Bone marrow (tissue), 2 donors: Measurements from ENCODE around the gene TMF1.

Experiments
- DNase-seq, 2 donors: peaks; one replicate each; lab custom pipeline; 2025; lab: John Stamatoyannopoulos, UW

Gene TMF1

DNA sequence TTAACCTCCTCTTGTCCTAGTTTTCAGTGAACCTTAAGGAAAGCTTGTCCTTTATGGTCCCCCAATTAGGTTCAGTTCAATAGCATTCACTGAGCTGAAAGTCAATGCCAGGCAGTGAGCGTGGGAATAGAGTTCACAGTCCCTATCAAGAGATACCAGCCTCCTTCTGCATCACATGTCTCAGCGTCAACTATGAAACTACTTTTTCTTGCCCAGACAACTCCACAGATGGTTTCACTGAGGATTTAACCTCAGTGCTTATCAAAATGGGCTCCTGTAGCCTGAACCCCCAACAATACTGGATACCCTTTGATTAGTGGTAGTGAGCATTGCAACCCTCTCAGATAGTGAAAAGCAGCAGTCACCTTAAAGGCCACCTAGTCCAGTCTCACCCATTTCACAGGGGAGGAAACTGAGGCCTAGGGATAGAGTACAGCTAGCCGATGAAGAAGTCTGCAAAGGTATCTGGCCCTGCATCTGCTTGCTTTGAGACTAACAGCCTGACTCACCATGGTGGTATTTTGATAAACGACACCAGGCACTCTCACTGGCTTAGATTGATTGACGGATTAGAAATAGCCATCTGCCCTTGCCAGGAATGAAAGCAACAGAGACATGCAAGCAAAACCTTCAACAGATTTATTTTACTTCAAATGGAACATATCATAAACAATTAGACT, 29.6 kb upstream of the TMF1 start:
- DNase-seq, result no peak

- DNase-seq, result peak; percentile 61 to 84
Measured at GRCh38 chr3:69080233-69080920, 28.2 kb upstream of the TMF1 start, which contains the start of gene UBA3. Gene UBA3, minus strand, starts transcription at chr3:69080365. Its CDS starts 12 bp downstream, at chr3:69080353.

DNA sequence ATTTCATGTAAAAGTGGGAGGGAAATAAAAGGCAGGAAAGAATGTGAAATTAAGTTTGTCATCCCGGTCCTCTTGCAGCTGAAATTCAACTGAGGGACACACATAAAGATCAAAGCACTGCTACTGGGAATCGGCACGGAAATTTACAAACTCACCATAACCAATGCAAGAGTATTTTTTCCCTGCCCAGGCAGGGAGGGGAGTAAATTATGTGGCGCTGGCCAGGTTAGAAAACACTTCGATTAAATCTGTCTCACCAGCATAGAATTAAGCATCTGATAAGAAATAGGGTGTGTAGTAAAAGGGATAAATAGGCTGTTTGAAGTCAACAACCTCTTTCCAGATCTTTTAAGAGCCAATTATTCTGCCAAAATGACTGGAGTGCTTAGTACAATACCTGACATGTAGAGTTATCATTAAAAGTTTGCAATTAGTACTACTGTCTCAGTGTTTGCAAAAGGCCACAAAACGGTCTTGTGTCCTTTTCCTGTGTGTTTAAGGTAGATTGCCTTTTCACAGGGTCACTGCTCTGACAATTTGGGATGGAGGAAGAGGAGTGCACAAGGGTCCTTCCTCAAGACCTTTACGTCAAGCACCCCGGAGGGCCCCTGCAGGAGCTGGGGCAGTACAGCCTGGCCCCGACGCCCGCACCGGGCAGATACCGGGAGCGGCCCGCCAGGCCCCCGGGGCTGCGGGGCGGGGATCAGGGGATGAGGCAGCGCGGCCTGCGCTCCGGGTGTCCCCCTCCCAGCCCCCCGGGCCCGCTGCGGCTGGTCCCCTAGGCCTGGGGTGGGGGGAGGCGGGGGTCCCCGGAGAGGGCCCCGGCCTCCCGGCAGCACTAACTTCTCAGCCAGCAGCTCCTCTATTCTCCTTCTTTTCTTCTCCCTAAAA, 27.4 kb upstream of the TMF1 start:
- DNase-seq, result no peak

DNA sequence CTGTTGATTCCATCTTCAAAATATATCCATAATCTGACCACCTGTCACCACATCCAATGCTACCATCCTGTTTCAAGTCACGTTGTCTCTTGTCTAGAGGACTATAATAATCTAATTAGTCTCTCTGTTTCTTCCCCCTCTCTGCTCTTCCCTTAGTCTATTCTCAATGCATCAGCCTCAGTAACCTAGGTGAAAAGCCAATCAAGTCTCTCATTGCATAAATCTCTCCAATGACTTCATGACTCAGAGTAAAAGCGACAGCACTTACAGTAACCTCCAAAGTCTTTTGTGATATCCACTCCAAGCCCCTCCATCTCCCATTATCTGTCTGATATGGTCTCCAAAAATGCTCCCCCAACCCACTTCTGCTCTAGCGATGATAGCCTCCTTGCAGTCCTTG, 20.8 kb upstream of the TMF1 start:
- no peak for DNase-seq

DNA sequence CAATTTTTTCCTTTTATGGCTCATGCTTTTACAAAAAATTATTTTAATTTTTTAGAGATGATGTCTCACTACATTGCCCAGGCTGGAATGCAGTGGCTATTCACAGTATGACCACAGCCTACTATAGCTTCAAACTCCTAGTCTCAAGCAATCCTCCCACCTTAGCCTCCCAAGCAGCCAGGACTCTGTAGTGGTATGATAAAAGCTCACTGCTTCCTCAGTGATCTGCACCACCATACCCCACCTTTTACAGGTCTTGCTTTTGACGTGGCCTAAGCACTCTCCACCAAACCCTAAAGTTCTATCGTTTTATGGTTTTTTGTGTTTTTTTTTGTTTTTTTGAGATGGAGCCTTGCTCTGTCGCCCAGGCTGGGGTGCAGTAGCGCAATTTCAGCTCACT, 14.0 kb upstream of the TMF1 start:
- DNase-seq, result no peak

GRCh38 chr3:69065318-69065964, 13.3 kb upstream of the TMF1 start:
- DNase-seq, result no peak

GRCh38 chr3:69063636-69064035, 11.5 kb upstream of the TMF1 start:
- no peak for DNase-seq

GRCh38 chr3:69059688-69060087, 7.6 kb upstream of the TMF1 start:
- no peak for DNase-seq

- no peak for DNase-seq
Measured at GRCh38 chr3:69058947-69059224, 6.8 kb upstream of the TMF1 start.

- DNase-seq, result peak in 1 of 2 donors; percentile 71
Measured at GRCh38 chr3:69058180-69058946, 6.2 kb upstream of the TMF1 start.

DNA sequence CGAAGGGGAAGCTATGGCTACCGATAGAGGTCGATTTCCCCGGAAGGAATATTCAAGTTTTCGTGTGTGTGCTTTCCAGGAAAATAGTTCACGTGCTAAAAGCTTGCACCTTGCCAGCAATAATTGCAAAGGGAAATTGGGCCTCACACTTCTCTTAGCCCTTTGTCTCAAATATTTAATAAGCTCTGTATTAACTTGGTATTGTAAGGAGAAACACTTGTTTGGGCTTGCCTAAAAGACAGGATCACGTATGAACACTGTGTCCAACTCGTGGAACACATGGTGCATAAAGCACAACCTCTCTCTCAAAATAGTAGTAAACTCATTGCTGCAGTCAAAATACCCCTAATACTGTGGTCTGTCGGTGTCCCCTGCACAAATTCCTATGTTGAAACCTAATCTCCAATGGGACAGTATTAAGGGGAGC, 352 bp upstream of the TMF1 start:
- no peak for DNase-seq

GRCh38 chr3:69048990-69049389, 3.1 kb downstream of the TMF1 start:
- no peak for DNase-seq

DNA sequence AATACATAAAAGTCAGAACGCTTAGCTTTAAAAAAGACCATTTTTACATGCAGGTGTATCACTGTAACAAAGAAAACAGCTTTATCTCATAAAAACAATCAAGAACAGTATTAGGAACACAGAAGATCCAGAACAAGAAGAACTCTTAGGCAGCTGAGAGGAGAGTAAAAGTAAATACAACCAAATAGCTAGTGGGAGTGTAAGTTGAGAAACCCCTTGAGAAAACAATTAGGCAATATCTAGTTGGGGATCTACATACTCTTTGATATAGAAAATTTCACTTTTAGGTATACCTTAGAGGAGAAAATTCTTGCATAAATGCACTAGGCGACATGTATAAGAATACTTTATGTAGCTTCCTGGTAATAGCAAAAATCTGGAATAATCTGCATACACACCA, 7.5 kb downstream of the TMF1 start:
- DNase-seq, result no peak

DNA sequence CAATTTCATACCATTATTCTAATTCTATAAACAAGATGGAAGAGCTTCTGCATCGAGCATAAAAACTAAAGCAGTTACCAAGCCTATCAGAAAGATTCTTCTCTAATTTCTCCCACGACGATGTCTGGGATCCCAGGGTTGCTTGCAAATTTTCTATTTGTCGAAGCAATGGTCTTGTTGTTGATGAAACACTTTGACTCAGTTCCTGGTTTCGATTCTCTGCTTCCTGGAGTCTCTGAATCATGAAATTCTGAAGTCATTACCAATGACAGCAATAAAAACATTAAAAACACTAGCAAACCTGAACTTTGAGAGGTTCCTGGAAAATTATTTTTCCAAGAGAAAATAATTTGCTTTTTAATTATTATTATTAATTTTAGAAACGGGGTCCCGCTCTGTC, 18.7 kb downstream of the TMF1 start:
- no peak for DNase-seq

GRCh38 chr3:69032737-69033136, 19.4 kb downstream of the TMF1 start:
- no peak for DNase-seq

DNA sequence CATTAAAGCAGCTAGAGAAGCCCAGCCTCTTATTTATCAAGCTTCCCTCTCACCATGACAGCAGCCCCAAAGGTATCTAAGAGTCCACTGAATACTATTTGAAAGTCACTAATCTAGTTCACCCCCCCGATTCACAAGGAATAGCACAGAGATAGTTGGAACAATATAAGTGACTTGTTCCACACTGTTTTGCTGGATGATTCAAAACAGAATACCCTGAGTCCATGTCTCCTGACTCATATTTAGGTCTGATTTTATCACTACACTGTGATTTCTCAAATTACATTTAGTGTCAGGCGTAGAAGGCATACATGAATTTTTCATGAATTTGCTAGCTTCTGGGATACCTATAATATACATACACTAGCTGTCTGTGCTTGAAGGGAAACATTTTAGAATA, 20.0 kb downstream of the TMF1 start:
- no peak for DNase-seq

DNA sequence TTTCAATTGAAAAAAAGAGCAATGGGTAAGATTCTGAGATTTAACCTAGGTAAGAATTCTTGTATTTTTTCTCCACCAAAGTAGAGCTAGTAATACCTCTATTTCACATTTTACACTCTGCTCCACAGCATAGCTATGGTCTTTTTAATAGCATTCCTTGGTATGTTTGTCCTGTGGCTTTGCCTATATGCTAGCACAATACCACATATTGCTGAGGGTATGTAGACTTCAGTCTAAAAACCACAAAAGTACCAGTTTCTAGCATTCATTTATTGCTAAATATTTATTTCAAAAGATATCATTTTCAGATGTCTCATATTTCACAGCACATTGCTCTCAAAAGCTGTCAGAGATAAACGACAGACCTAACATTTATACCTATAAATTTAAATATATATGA, 20.5 kb downstream of the TMF1 start:
- no peak for DNase-seq

DNA sequence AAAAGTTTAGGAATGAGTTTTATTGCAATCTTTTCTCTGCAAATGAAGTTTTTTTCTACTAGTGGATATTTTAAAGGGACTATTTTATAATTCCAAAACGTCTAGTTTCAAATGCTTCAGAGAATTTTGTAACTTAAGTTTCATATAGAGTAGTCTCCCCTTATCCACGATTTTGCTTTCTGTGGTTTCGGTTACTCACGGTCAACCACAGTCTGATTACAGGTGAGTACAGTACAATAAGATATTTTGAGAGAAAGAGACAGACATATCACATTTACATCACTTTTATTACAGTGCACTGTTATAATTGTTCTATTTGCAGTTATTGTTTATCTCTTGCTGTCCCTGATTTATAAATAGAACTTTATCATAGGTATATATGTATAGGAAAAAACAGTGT, 31.3 kb downstream of the TMF1 start:
- DNase-seq, result no peak

DNA sequence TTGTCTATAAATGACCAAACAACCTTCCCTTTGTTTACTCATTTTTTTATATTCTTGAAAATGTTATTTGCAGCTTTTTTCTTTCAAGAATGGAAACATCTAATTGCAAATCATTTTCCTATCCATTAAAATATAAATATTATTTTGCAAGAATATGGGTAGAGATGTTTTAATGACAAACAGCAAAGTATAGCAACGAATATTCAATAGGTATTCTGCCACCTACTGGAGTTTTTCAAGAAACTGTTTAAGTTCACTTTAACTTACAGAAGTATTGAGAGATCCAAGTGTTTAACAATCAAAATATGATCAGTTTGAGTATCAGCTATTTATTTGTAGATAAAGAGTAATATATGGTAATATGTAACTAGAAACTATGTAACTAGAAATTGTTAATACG, 31.7 kb downstream of the TMF1 start:
- DNase-seq, result peak in 1 of 2 donors; percentile 8

DNA sequence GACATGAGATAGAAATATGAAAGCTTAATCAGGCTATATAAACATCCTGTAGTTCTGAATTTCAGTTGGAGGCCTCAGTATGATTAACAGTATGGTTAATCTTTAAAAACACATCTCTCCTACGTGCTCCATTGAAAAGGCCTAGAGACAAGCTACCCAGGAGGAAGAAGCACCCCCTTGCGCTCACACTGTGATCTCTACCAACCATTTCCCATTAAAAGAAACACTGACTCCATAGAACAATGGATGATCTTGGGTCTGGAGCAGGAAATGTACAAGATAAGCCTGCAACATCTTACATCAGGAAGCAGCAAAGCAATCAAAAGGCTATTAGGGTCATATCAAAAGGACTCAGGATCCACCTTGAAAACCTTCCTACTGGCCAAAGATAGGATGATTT, 35.2 kb downstream of the TMF1 start:
- DNase-seq, result no peak

- DNase-seq, result no peak
Measured at GRCh38 chr3:69016102-69016501, 36.0 kb downstream of the TMF1 start.
